H1 (cell line): ENCODE measurements around the gene STAMBPL1.

Experiments
- CHD1 ChIP-seq: IDR thresholded peaks from 2 replicates; pipeline ENCODE4 v1.6.1; 2012; ENCODE audit warnings: low read depth, low read length, improper control_type of control experiment
- CTCF ChIP-seq, 3 experiments: IDR thresholded peaks; 1 replicate in 2 of 3; 2 replicates in 1 of 3; pipeline versions ENCODE4 v1.5.1 to v1.6.1; 2011; ENCODE audit warnings: low read length in 3 of 3, mild to moderate bottlenecking in 3 of 3, inconsistent platforms in 2 of 3, low read depth in 1 of 3, moderate library complexity in 1 of 3; ENCODE audit not compliant: insufficient read depth in 1 of 3; ENCODE audit errors: control extremely low read depth in 1 of 3
- EGR1 ChIP-seq: IDR thresholded peaks from 2 replicates; pipeline ENCODE4 v1.6.1; 2011; ENCODE audit warnings: low read depth, low read length, borderline replicate concordance
- EP300 ChIP-seq, 2 experiments: IDR thresholded peaks; 1 replicate in 1 of 2; 2 replicates in 1 of 2; pipeline ENCODE4 v1.6.1; 2011 to 2012; ENCODE audit warnings: low read depth in 2 of 2, low read length in 2 of 2, mild to moderate bottlenecking in 2 of 2, borderline replicate concordance in 1 of 2, inconsistent platforms in 1 of 2, moderate library complexity in 1 of 2
- EZH2 ChIP-seq: fragments of 200-600 bp; sonication (generic); IDR thresholded peaks from 2 replicates; pipeline ENCODE4 v1.7.1; 2012; ENCODE audit warnings: low read depth, mild to moderate bottlenecking, moderate library complexity, low read length, inconsistent platforms; ENCODE audit not compliant: severe bottlenecking
- MAFK ChIP-seq: IDR thresholded peaks from 2 replicates; pipeline ENCODE4 v1.6.1; 2012; ENCODE audit warnings: low read depth, mild to moderate bottlenecking, improper control_type of control experiment, low read length
- POLR2A ChIP-seq, 2 experiments: IDR thresholded peaks; 1 replicate in 1 of 2; 2 replicates in 1 of 2; pipeline ENCODE4 v1.6.1; 2011; ENCODE audit warnings: low read depth in 2 of 2, low read length in 2 of 2, mild to moderate bottlenecking in 2 of 2; ENCODE audit errors: control extremely low read depth in 1 of 2
- SP2 ChIP-seq: IDR thresholded peaks from 2 replicates; pipeline ENCODE4 v1.6.1; 2012; ENCODE audit warnings: mild to moderate bottlenecking, low read length, inconsistent platforms
- TAF1 ChIP-seq: IDR thresholded peaks from 2 replicates; pipeline ENCODE4 v1.6.1; 2011; ENCODE audit warnings: mild to moderate bottlenecking, low read depth, low read length
- USF2 ChIP-seq: IDR thresholded peaks from 2 replicates; pipeline ENCODE4 v1.6.1; 2011; ENCODE audit warnings: low read length, improper control_type of control experiment

- no peak for TF ChIP-seq SP2
- TF ChIP-seq USF2: no peak
- no peak for TF ChIP-seq EP300 (IDR thresholded peaks at IDR 0.05; ENCODE audit: borderline replicate concordance in 1 of 2, low read depth in 2 of 2, low read length in 2 of 2)
- no peak for TF ChIP-seq CTCF (IDR thresholded peaks at IDR 0.05; ENCODE audit: control extremely low read depth in 1 of 3, insufficient read depth in 1 of 3, low read depth in 1 of 3, low read length in 3 of 3)
- TF ChIP-seq POLR2A (IDR thresholded peaks at IDR 0.05; ENCODE audit: control extremely low read depth in 1 of 2, low read depth in 2 of 2, low read length in 2 of 2): no peak
- no peak for TF ChIP-seq MAFK
- TF ChIP-seq EGR1: no peak
- no peak for TF ChIP-seq TAF1
- TF ChIP-seq CHD1: no peak
- TF ChIP-seq EZH2: no peak
Measured at GRCh38 chr10:88874281-88874680, 5.8 kb upstream of the STAMBPL1 start.
